ENCODE results near the gene MYOZ3.

GRCh38 chr5:150630016-150630415 is 31.0 kb upstream of the MYOZ3 start:
- TF ChIP-seq CTCF (IDR thresholded peaks at IDR 0.05): no peak
- TF ChIP-seq POLR2A (IDR thresholded peaks at IDR 0.05): no peak
- no peak for TF ChIP-seq POLR2AphosphoS5 (IDR thresholded peaks at IDR 0.05)

Measured in breast epithelium (tissue), 3 donors.